K562 (cell line): ENCODE results near the gene SLC25A17. TPM values are rescaled to one million over a fixed set of nuclear protein-coding genes. Genes with fewer than 3 reads are reported as not detected.

Experiments used
- HNRNPL ChIP-seq: fragments of 200-400 bp; formaldehyde crosslinking; IDR thresholded peaks from 2 replicates; pipeline ENCODE4 v1.6.1; 2017; ENCODE audit warnings: low read depth, mild to moderate bottlenecking, low read length
- MCM2 ChIP-seq: fragments of 450-650 bp; IDR thresholded peaks from 2 replicates; pipeline ENCODE4 v1.6.1; 2017; ENCODE audit warnings: low read depth, mild to moderate bottlenecking
- NCOA4 ChIP-seq: fragments of 450-650 bp; IDR thresholded peaks from 2 replicates; pipeline ENCODE4 v1.6.1; 2018; ENCODE audit warnings: mild to moderate bottlenecking; ENCODE audit not compliant: partially characterized antibody
- PRPF4 ChIP-seq: fragments of 200-400 bp; formaldehyde crosslinking; IDR thresholded peaks from one replicate; pipeline ENCODE4 v1.6.1; 2017; ENCODE audit warnings: low read length, low read depth, mild to moderate bottlenecking; ENCODE audit not compliant: insufficient read depth, poor library complexity, severe bottlenecking
- YY1 ChIP-seq, 3 experiments: IDR thresholded peaks; 2 replicates each; pipeline ENCODE4 v1.6.1; 2011; ENCODE audit warnings: low read length in 2 of 3, mild to moderate bottlenecking in 2 of 3, moderate library complexity in 2 of 3, borderline replicate concordance in 1 of 3, control low read depth in 1 of 3, low read depth in 1 of 3; ENCODE audit not compliant: insufficient read depth in 3 of 3, insufficient replicate concordance in 2 of 3, control insufficient read depth in 1 of 3, insufficient read length in 1 of 3; ENCODE audit errors: extremely low read depth in 1 of 3
- ZFPM2 ChIP-seq: fragments of 250-450 bp; sonication (Bioruptor Pico); IDR thresholded peaks from 2 replicates; pipeline ENCODE4 v1.5.1; 2022; ENCODE audit warnings: mild to moderate bottlenecking
- ZNF217 ChIP-seq: sonication (generic); formaldehyde crosslinking; IDR thresholded peaks from 2 replicates; pipeline ENCODE4 v1.8.0; 2022; ENCODE audit warnings: mild to moderate bottlenecking, missing genetic modification reagents
- ZNF311 ChIP-seq: fragments of 250-450 bp; sonication (Bioruptor Pico); IDR thresholded peaks from 2 replicates; pipeline ENCODE4 v1.4.0; 2020; ENCODE audit warnings: mild to moderate bottlenecking, moderate library complexity
- polyA plus RNA-seq, 8 experiments: library from polyadenylated mRNA; depleted of rRNA in 4 of 8; stranded (reverse) in 5 of 8; unstranded in 3 of 8; fragments of >200 nt; fragmentation: Nextera tagmentation in 2 of 8; fragmentation: Illumina TruSeq in 1 of 8; extraction: Ambion mirVana in 2 of 8; extraction: Trizol in 1 of 8; gene quantifications; 2 replicates each; pipeline versions ENCODE4 v1.2.1 to v1.2.3, GENCODE V29; 2011 to 2014; ENCODE audit warnings: inconsistent platforms in 1 of 8, missing spikeins in 1 of 8
- total RNA-seq, 7 experiments: library from RNA; depleted of rRNA in 6 of 7; stranded (reverse); fragments of >200 nt in 6 of 7; fragmentation: Illumina TruSeq in 2 of 7; extraction: Trizol in 2 of 7; gene quantifications; 2 replicates each; pipeline versions ENCODE4 v1.2.1 to v1.2.3, GENCODE V29; 2011 to 2021; ENCODE audit warnings: low replicate concordance in 1 of 7
- TF ChIP-seq, protein P1 (sequence below): fragments of 450-650 bp; IDR thresholded peaks from 2 replicates; pipeline ENCODE4 v1.6.1; 2017; ENCODE audit warnings: antibody characterized with exemption, mild to moderate bottlenecking
- TF ChIP-seq, protein P2 (sequence below): sonication (generic); IDR thresholded peaks from 2 replicates; pipeline ENCODE4 v1.6.1; 2016
- TF ChIP-seq, protein P3 (sequence below), 2 experiments: fragments of 450-650 bp in 1 of 2; IDR thresholded peaks; 2 replicates each; pipeline ENCODE4 v1.6.1; 2011 to 2017; ENCODE audit warnings: low read depth in 2 of 2, antibody characterized with exemption in 1 of 2, borderline replicate concordance in 1 of 2, low read length in 1 of 2, mild to moderate bottlenecking in 1 of 2, mixed read lengths in 1 of 2; ENCODE audit not compliant: control insufficient read depth in 1 of 2
- TF ChIP-seq, protein P4 (sequence below): fragments of 250-450 bp; sonication (Bioruptor Pico); IDR thresholded peaks from 2 replicates; pipeline ENCODE4 v1.4.0; 2020; ENCODE audit warnings: mild to moderate bottlenecking, moderate library complexity

SLC25A17 gene
- total and polyA plus RNA-seq, 9 of the 15 experiments (the other 6 are each of a cell fraction or from before 2014, with no cell fraction given): 32.6 to 136 (median 56.2) TPM

DNA sequence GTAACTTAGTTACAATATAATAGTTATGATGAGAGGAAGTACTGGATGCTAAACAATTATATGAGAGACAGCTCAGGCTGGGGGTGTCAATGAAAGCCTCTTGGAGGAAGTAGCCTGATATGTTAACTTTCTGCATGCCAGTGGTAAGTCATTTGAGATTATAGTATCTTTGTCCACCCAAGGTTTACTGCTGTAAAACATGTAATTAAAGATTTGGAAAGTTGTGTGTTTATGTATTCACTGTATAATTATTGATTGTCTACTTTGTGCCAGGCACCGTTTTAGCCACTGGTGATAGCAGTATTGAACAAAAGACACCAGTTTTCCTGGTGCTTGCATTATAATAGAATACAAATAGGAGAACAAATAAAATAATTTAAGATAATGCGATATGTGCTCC lies 43.4 kb upstream of the SLC25A17 start (continued):
- TF ChIP-seq, protein P1, sequence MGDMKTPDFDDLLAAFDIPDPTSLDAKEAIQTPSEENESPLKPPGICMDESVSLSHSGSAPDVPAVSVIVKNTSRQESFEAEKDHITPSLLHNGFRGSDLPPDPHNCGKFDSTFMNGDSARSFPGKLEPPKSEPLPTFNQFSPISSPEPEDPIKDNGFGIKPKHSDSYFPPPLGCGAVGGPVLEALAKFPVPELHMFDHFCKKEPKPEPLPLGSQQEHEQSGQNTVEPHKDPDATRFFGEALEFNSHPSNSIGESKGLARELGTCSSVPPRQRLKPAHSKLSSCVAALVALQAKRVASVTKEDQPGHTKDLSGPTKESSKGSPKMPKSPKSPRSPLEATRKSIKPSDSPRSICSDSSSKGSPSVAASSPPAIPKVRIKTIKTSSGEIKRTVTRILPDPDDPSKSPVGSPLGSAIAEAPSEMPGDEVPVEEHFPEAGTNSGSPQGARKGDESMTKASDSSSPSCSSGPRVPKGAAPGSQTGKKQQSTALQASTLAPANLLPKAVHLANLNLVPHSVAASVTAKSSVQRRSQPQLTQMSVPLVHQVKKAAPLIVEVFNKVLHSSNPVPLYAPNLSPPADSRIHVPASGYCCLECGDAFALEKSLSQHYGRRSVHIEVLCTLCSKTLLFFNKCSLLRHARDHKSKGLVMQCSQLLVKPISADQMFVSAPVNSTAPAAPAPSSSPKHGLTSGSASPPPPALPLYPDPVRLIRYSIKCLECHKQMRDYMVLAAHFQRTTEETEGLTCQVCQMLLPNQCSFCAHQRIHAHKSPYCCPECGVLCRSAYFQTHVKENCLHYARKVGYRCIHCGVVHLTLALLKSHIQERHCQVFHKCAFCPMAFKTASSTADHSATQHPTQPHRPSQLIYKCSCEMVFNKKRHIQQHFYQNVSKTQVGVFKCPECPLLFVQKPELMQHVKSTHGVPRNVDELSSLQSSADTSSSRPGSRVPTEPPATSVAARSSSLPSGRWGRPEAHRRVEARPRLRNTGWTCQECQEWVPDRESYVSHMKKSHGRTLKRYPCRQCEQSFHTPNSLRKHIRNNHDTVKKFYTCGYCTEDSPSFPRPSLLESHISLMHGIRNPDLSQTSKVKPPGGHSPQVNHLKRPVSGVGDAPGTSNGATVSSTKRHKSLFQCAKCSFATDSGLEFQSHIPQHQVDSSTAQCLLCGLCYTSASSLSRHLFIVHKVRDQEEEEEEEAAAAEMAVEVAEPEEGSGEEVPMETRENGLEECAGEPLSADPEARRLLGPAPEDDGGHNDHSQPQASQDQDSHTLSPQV: no peak
- TF ChIP-seq YY1 (IDR thresholded peaks at IDR 0.05; ENCODE audit: borderline replicate concordance in 1 of 3, control insufficient read depth in 1 of 3, extremely low read depth in 1 of 3, insufficient read depth in 3 of 3, insufficient read length in 1 of 3, insufficient replicate concordance in 2 of 3, low read depth in 1 of 3, low read length in 2 of 3): no peak
- no peak for TF ChIP-seq MCM2
- TF ChIP-seq ZFPM2 (CRISPR knock-in tag): no peak
- no peak for TF ChIP-seq ZNF311 (CRISPR knock-in tag)
- TF ChIP-seq, protein P2, sequence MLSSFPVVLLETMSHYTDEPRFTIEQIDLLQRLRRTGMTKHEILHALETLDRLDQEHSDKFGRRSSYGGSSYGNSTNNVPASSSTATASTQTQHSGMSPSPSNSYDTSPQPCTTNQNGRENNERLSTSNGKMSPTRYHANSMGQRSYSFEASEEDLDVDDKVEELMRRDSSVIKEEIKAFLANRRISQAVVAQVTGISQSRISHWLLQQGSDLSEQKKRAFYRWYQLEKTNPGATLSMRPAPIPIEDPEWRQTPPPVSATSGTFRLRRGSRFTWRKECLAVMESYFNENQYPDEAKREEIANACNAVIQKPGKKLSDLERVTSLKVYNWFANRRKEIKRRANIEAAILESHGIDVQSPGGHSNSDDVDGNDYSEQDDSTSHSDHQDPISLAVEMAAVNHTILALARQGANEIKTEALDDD: no peak
- no peak for TF ChIP-seq ZNF217 (CRISPR knock-in tag)
- no peak for TF ChIP-seq NCOA4
- no peak for TF ChIP-seq PRPF4
- TF ChIP-seq, protein P3, sequence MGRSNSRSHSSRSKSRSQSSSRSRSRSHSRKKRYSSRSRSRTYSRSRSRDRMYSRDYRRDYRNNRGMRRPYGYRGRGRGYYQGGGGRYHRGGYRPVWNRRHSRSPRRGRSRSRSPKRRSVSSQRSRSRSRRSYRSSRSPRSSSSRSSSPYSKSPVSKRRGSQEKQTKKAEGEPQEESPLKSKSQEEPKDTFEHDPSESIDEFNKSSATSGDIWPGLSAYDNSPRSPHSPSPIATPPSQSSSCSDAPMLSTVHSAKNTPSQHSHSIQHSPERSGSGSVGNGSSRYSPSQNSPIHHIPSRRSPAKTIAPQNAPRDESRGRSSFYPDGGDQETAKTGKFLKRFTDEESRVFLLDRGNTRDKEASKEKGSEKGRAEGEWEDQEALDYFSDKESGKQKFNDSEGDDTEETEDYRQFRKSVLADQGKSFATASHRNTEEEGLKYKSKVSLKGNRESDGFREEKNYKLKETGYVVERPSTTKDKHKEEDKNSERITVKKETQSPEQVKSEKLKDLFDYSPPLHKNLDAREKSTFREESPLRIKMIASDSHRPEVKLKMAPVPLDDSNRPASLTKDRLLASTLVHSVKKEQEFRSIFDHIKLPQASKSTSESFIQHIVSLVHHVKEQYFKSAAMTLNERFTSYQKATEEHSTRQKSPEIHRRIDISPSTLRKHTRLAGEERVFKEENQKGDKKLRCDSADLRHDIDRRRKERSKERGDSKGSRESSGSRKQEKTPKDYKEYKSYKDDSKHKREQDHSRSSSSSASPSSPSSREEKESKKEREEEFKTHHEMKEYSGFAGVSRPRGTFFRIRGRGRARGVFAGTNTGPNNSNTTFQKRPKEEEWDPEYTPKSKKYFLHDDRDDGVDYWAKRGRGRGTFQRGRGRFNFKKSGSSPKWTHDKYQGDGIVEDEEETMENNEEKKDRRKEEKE (IDR thresholded peaks at IDR 0.05; ENCODE audit: borderline replicate concordance in 1 of 2, control insufficient read depth in 1 of 2, low read depth in 2 of 2, low read length in 1 of 2): no peak
- TF ChIP-seq, protein P4, sequence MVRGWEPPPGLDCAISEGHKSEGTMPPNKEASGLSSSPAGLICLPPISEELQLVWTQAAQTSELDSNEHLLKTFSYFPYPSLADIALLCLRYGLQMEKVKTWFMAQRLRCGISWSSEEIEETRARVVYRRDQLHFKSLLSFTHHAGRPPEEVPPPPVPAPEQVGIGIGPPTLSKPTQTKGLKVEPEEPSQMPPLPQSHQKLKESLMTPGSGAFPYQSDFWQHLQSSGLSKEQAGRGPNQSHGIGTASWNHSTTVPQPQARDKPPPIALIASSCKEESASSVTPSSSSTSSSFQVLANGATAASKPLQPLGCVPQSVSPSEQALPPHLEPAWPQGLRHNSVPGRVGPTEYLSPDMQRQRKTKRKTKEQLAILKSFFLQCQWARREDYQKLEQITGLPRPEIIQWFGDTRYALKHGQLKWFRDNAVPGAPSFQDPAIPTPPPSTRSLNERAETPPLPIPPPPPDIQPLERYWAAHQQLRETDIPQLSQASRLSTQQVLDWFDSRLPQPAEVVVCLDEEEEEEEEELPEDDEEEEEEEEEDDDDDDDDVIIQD (CRISPR knock-in tag): no peak
- no peak for TF ChIP-seq HNRNPL
